ENCODE data around the gene DTNB. TPM values are rescaled to one million over a fixed set of nuclear protein-coding genes. Genes with fewer than 3 reads are reported as not detected.

Gene DTNB
- total RNA-seq, 1 experiment from 2014 or later = 19.6 TPM

DNA sequence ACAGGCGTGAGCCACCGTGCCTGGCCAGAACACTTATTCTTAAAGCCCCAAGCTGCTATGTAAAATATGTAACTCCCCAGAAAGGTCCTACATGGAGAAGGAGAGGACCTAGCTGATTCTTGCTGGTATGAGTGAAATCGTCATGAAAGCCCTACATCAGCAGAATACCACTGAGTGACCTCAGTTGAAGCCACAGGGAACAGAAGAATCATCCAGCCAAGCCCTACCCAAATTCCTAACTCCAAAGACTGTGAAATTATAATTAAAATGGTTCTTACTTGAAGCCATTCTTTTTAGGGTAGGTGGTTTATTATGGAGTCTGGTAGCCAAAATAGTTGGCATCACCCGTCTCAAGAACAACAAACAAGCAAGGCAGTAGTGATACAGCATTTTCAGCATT lies 4.5 kb upstream of the DTNB start:
- no peaks in the 10 kb centered on the region for H3K27me3 ChIP-seq (replicated peaks; ENCODE audit: insufficient read depth, low read depth, low read length, poor library complexity)
- ChIA-PET POLR2A (ENCODE audit: low non-redundant PET) (no interaction called here), CTCF (no interaction called here)
- H3K27ac ChIP-seq (ENCODE audit: low read depth, low read length, poor library complexity, severe bottlenecking) = no peak overlapping the region
- no peak for TF ChIP-seq EZH2 (IDR thresholded peaks at IDR 0.05; ENCODE audit: borderline replicate concordance, low read depth, low read length, poor library complexity, severe bottlenecking)
- TF ChIP-seq, protein P1, sequence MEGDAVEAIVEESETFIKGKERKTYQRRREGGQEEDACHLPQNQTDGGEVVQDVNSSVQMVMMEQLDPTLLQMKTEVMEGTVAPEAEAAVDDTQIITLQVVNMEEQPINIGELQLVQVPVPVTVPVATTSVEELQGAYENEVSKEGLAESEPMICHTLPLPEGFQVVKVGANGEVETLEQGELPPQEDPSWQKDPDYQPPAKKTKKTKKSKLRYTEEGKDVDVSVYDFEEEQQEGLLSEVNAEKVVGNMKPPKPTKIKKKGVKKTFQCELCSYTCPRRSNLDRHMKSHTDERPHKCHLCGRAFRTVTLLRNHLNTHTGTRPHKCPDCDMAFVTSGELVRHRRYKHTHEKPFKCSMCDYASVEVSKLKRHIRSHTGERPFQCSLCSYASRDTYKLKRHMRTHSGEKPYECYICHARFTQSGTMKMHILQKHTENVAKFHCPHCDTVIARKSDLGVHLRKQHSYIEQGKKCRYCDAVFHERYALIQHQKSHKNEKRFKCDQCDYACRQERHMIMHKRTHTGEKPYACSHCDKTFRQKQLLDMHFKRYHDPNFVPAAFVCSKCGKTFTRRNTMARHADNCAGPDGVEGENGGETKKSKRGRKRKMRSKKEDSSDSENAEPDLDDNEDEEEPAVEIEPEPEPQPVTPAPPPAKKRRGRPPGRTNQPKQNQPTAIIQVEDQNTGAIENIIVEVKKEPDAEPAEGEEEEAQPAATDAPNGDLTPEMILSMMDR (conservative IDR thresholded peaks at IDR 0.05; ENCODE audit: low read depth, low read length) = no peak
- DNase-seq (ENCODE audit: low spot score) = no peak
- intact Hi-C loops (cut with micrococcal nuclease; ENCODE audit: unreplicated experiment) = no loop called here
- no peaks in the 10 kb centered on the region for H3K4me1 ChIP-seq (ENCODE audit: insufficient read depth, low read length, poor library complexity, severe bottlenecking)
- H3K36me3 ChIP-seq (ENCODE audit: insufficient read depth, low read length, poor library complexity, severe bottlenecking) = no peaks in the 10 kb centered on the region
- no peaks in the 10 kb centered on the region for H3K9me3 ChIP-seq (ENCODE audit: low read depth, low read length, poor library complexity, severe bottlenecking)
- H3K4me3 ChIP-seq (ENCODE audit: low read depth, low read length, poor library complexity, severe bottlenecking) = no peak overlapping the region
- no TSS peak for BruUV-seq (replicated peaks)

DNA sequence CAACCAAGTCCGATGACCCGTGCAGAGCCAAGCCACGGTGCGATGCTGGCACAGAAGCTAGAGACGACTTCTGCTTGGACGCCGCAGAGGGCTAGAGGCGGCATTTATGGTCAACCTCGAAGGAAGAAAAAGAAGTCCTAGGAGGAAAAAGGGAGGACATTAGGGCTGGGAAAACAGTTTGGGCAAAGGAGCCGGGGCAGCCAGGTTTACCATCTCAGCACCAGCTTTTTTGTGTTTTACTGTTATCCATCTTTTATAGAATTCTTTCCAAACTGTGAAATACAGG lies 643 bp upstream of the DTNB start:
- Histone ChIP-seq H3K27ac (ENCODE audit: low read depth, low read length, poor library complexity, severe bottlenecking) (no peak overlapping the region), H3K36me3 (ENCODE audit: insufficient read depth, low read length, poor library complexity, severe bottlenecking) (no peaks in the 10 kb centered on the region), H3K4me3 (ENCODE audit: low read depth, low read length, poor library complexity, severe bottlenecking) (peak overlapping the region; percentile 45), H3K9me3 (ENCODE audit: low read depth, low read length, poor library complexity, severe bottlenecking) (no peaks in the 10 kb centered on the region), H3K4me1 (ENCODE audit: insufficient read depth, low read length, poor library complexity, severe bottlenecking) (peaks cover 8% of the 10 kb centered on the region), H3K27me3 (replicated peaks; ENCODE audit: insufficient read depth, low read depth, low read length, poor library complexity) (no peaks in the 10 kb centered on the region)
- BruUV-seq (replicated peaks) = no TSS peak
- no peak for DNase-seq (ENCODE audit: low spot score)
- TF ChIP-seq, protein P1 (conservative IDR thresholded peaks at IDR 0.05; ENCODE audit: low read depth, low read length) = no peak
- no peak for TF ChIP-seq EZH2 (IDR thresholded peaks at IDR 0.05; ENCODE audit: borderline replicate concordance, low read depth, low read length, poor library complexity, severe bottlenecking)
- intact Hi-C loops (cut with micrococcal nuclease; ENCODE audit: unreplicated experiment) = no loop called here
- ChIA-PET POLR2A (ENCODE audit: low non-redundant PET) (interaction anchor here (0.6 to 0.7 kb wide), 2 partner anchors 59 to 180 kb away, joined by 3 to 5 read pairs; no protein-coding TSS in a partner anchor), CTCF (interaction anchor here (0.6 to 1.5 kb wide), 2 partner anchors 10 to 35 kb away, joined by 3 read pairs; no protein-coding TSS in a partner anchor)

DNA sequence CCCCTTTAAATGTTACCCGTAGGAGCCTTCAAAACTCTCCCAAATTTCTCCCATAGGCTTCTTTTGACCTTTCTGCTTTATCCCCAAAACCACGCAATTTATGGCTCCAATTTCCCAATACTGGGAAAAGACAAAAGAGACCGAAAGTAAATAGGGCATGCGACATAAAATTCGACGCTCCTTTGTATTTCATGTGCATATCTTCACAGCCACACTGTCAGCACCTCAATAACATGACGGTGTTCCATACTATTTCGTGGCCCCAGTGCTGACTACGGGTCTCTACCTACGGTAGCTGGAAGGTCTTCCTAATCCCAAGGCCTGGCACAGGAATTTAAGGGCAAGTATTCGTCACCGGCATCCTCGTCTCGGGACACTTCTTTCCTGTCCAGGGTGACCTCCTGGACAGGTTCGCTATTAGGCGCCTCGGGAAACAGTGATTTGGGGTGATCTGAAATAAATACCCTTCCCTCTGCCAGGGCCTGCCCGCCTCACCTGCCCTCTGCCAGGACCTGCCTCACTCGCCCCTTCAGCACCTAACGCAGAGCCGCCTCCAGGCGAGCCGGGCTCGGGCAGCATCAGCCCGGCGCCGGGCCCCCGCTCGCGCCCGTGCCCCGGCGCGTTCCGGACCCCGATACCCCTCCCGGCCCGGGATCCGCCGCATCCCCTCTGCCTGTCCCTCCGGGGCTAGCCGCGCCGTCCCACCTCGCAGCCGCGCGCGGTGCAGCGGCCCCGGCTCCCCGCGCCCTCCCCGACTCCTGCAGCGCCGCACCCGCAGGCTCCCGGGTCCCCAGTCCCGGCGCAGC lies 680 bp downstream of the DTNB start:
- CTCF ChIA-PET = no interaction called here
- H3K36me3 ChIP-seq (ENCODE audit: insufficient read depth, low read length, poor library complexity, severe bottlenecking) = no peaks in the 10 kb centered on the region
- BruUV-seq (replicated peaks) = no TSS peak
- TF ChIP-seq EZH2 (IDR thresholded peaks at IDR 0.05; ENCODE audit: borderline replicate concordance, low read depth, low read length, poor library complexity, severe bottlenecking) = no peak
- TF ChIP-seq, protein P1 (conservative IDR thresholded peaks at IDR 0.05; ENCODE audit: low read depth, low read length) = no peak
- H3K27ac ChIP-seq (ENCODE audit: low read depth, low read length, poor library complexity, severe bottlenecking) = peak overlapping the region; percentile 81
- H3K4me3 ChIP-seq (ENCODE audit: low read depth, low read length, poor library complexity, severe bottlenecking) = peak overlapping the region; percentile 85
- H3K9me3 ChIP-seq (ENCODE audit: low read depth, low read length, poor library complexity, severe bottlenecking) = no peaks in the 10 kb centered on the region
- no peaks in the 10 kb centered on the region for H3K27me3 ChIP-seq (replicated peaks; ENCODE audit: insufficient read depth, low read depth, low read length, poor library complexity)
- POLR2A ChIA-PET (ENCODE audit: low non-redundant PET) = no interaction called here
- intact Hi-C loops (cut with micrococcal nuclease; ENCODE audit: unreplicated experiment) = no loop called here
- peaks cover 8% of the 10 kb centered on the region for H3K4me1 ChIP-seq (ENCODE audit: insufficient read depth, low read length, poor library complexity, severe bottlenecking)
- DNase-seq (ENCODE audit: low spot score) = peak; percentile 57

Measured in A673 (cell line).